Renal cortex interstitium (tissue), 11 donors: ENCODE results near the gene KAT6B. TPM values are rescaled to one million over a fixed set of nuclear protein-coding genes. Genes with fewer than 3 reads are reported as not detected.

Experiments
- DNase-seq, 11 donors: peaks; one replicate each; pipeline ENCODE4 v3.0.0-alpha.2; 2013; ENCODE audit warnings: low read depth in 9 of 11, low spot score in 4 of 11; ENCODE audit errors: extremely low read depth in 1 of 11
- polyA plus RNA-seq, 3 donors: library from polyadenylated mRNA; unstranded; fragments of 120-200 nt; gene quantifications; one replicate each; pipeline ENCODE4 v1.2.1, GENCODE V29; 2013; ENCODE audit not compliant: insufficient read length in 3 of 3

The KAT6B gene
- polyA plus RNA-seq, 3 donors: 43.6 to 46.5 (median 44.0) TPM

GRCh38 chr10:74842301-74842954, 16.0 kb downstream of the KAT6B start:
- DNase-seq: no peak

- no peak for DNase-seq
These were observed 20.6 kb downstream of the KAT6B start for GRCh38 chr10:74846958-74847357.

GRCh38 chr10:74851831-74852230, 25.4 kb downstream of the KAT6B start:
- no peak for DNase-seq

GRCh38 chr10:74852381-74852780, 26.0 kb downstream of the KAT6B start:
- no peak for DNase-seq

GRCh38 chr10:74854610-74855009, 28.2 kb downstream of the KAT6B start:
- DNase-seq: peak in 1 of 11 donors; percentile 22

GRCh38 chr10:74855027-74855426, 28.6 kb downstream of the KAT6B start:
- DNase-seq: no peak

- no peak for DNase-seq
These were observed 29.0 kb downstream of the KAT6B start for GRCh38 chr10:74855439-74855838.

GRCh38 chr10:74856940-74857339, 30.5 kb downstream of the KAT6B start:
- no peak for DNase-seq

GRCh38 chr10:74857586-74857985, 31.2 kb downstream of the KAT6B start:
- no peak for DNase-seq

- no peak for DNase-seq
These were observed 33.1 kb downstream of the KAT6B start for GRCh38 chr10:74859546-74859945.

GRCh38 chr10:74862625-74863024, 36.2 kb downstream of the KAT6B start:
- DNase-seq: no peak

- DNase-seq: no peak
These were observed 37.2 kb downstream of the KAT6B start for GRCh38 chr10:74863551-74863950.

GRCh38 chr10:74867351-74867750, 41.0 kb downstream of the KAT6B start:
- DNase-seq: no peak

GRCh38 chr10:74868392-74868977, 42.1 kb downstream of the KAT6B start:
- DNase-seq: no peak

GRCh38 chr10:74869635-74870034, 43.2 kb downstream of the KAT6B start:
- DNase-seq: no peak

- DNase-seq: no peak
These were observed 43.8 kb downstream of the KAT6B start for GRCh38 chr10:74870191-74870590.

- DNase-seq: no peak
These were observed 45.4 kb downstream of the KAT6B start for GRCh38 chr10:74871595-74872382.

GRCh38 chr10:74873803-74874454, 47.5 kb downstream of the KAT6B start:
- no peak for DNase-seq

- DNase-seq: no peak
These were observed 48.2 kb downstream of the KAT6B start for GRCh38 chr10:74874649-74875048.

- DNase-seq: no peak
These were observed 48.7 kb downstream of the KAT6B start for GRCh38 chr10:74875068-74875467.
